Measurements from ENCODE around the gene GPR137B.

- TF ChIP-seq CTCF (conservative IDR thresholded peaks at IDR 0.05; ENCODE audit: low read depth in 2 of 2) (no peak), CREB1 (CRISPR knock-in tag; IDR thresholded peaks at IDR 0.05; ENCODE audit: low read depth) (no peak)
These were observed 92.8 kb downstream of the GPR137B start for GRCh38 chr1:236235116-236235515.
